LNCAP (cell line): ENCODE results near the gene CENPL.

Source experiments
- CTCF ChIP-seq: fragments of 450-650 bp; IDR thresholded peaks from 2 replicates; pipeline ENCODE4 v1.5.1; 2017; ENCODE audit warnings: mild to moderate bottlenecking

CENPL gene

GRCh38 chr1:173779936-173780335 is 44.7 kb downstream of the CENPL start:
- no peak for TF ChIP-seq CTCF

- no peak for TF ChIP-seq CTCF
Measured at GRCh38 chr1:173775578-173776226, 49.0 kb downstream of the CENPL start.

GRCh38 chr1:173771560-173771959 is 53.1 kb downstream of the CENPL start:
- TF ChIP-seq CTCF, result no peak

GRCh38 chr1:173768827-173769226 is 55.9 kb downstream of the CENPL start:
- no peak for TF ChIP-seq CTCF

GRCh38 chr1:173768206-173768605 is 56.5 kb downstream of the CENPL start:
- no peak for TF ChIP-seq CTCF

- TF ChIP-seq CTCF, result no peak
Measured at GRCh38 chr1:173758980-173759379, 65.7 kb downstream of the CENPL start.

- TF ChIP-seq CTCF, result no peak
Measured at GRCh38 chr1:173758110-173758509, 66.6 kb downstream of the CENPL start.

GRCh38 chr1:173757666-173758065 is 67.0 kb downstream of the CENPL start:
- TF ChIP-seq CTCF, result no peak
